Right renal pelvis (tissue), 4 donors: ENCODE results near the gene WFDC13. TPM values are rescaled to one million over a fixed set of nuclear protein-coding genes. Genes with fewer than 3 reads are reported as not detected.
"Not testable (repeated sequence)": the region's sequence is repeated elsewhere in the genome, so short reads cannot be mapped to it uniquely, and the experiment has no call there.

Experiments used
- DNase-seq, 4 donors: peaks; one replicate each; pipeline ENCODE4 v3.0.0-alpha.2; 2013; ENCODE audit warnings: low read depth in 4 of 4, low spot score in 3 of 4, missing footprints in 1 of 4
- polyA plus RNA-seq, 4 donors: library from polyadenylated mRNA; unstranded; fragments of 120-200 nt; gene quantifications; one replicate each; pipeline ENCODE4 v1.2.1, GENCODE V29; 2013; ENCODE audit not compliant: insufficient read length in 4 of 4

WFDC13 gene
- not detected for polyA plus RNA-seq

GRCh38 chr20:45701873-45702272 is at the start of gene WFDC13:
Gene WFDC13, plus strand, starts transcription at chr20:45702038. Its CDS starts 86 bp downstream, at chr20:45702124.
- DNase-seq: no peak

- not testable (repeated sequence) for DNase-seq
Measured at GRCh38 chr20:45657038-45657437, 44.8 kb upstream of the WFDC13 start.

- no peak for DNase-seq
Measured at GRCh38 chr20:45670139-45670538, 31.7 kb upstream of the WFDC13 start, which contains the start of gene WFDC11. Gene WFDC11, minus strand, starts transcription at chr20:45670239. Its CDS starts 19,639 bp downstream, at chr20:45650600.

- DNase-seq: no peak
Measured at GRCh38 chr20:45672765-45673164, 29.1 kb upstream of the WFDC13 start.

- no peak for DNase-seq
Measured at GRCh38 chr20:45679650-45680049, 22.2 kb upstream of the WFDC13 start.

GRCh38 chr20:45685896-45686295 is 15.9 kb upstream of the WFDC13 start:
- DNase-seq: no peak

- DNase-seq: not testable (repeated sequence)
Measured at GRCh38 chr20:45693346-45693745, 8.5 kb upstream of the WFDC13 start.

- no peak for DNase-seq
Measured at GRCh38 chr20:45695496-45695895, 6.3 kb upstream of the WFDC13 start.

GRCh38 chr20:45701104-45701503 is 734 bp upstream of the WFDC13 start:
- DNase-seq: no peak

GRCh38 chr20:45704969-45705637 is 3.3 kb downstream of the WFDC13 start, which contains the start of gene WFDC10B:
Gene WFDC10B, minus strand, starts transcription at chr20:45705019. Its CDS starts 19,027 bp downstream, at chr20:45685992.
- no peak for DNase-seq

GRCh38 chr20:45716141-45716688 is 14.4 kb downstream of the WFDC13 start:
- not testable (repeated sequence) for DNase-seq

- no peak for DNase-seq
Measured at GRCh38 chr20:45722047-45722446, 20.2 kb downstream of the WFDC13 start, which contains the start of gene SPINT4. Gene SPINT4, plus strand, starts transcription at chr20:45722347. Its CDS starts 21 bp downstream, at chr20:45722368.

GRCh38 chr20:45725134-45725533 is 23.3 kb downstream of the WFDC13 start:
- no peak for DNase-seq

- DNase-seq: no peak
Measured at GRCh38 chr20:45727044-45727443, 25.2 kb downstream of the WFDC13 start.

- no peak for DNase-seq
Measured at GRCh38 chr20:45732199-45732598, 30.4 kb downstream of the WFDC13 start.

GRCh38 chr20:45735552-45735951 is 33.7 kb downstream of the WFDC13 start:
- no peak for DNase-seq

- no peak for DNase-seq
Measured at GRCh38 chr20:45735988-45736387, 34.1 kb downstream of the WFDC13 start.

GRCh38 chr20:45742596-45742995 is 40.8 kb downstream of the WFDC13 start:
- DNase-seq: no peak

GRCh38 chr20:45745015-45745414 is 43.2 kb downstream of the WFDC13 start:
- no peak for DNase-seq

- no peak for DNase-seq
Measured at GRCh38 chr20:45751721-45752120, 49.9 kb downstream of the WFDC13 start.

- no peak for DNase-seq
Measured at GRCh38 chr20:45752746-45753145, 50.9 kb downstream of the WFDC13 start.

- no peak for DNase-seq
Measured at GRCh38 chr20:45758096-45758495, 56.3 kb downstream of the WFDC13 start.
